Measurements from ENCODE around the gene SEC11A.
A peak's percentile ranks its signal among the peaks of the same experiment; 100 is the strongest.

The SEC11A gene

GRCh38 chr15:84638103-84638502, 77.8 kb downstream of the SEC11A start:
- Histone ChIP-seq H3K9me3 (ENCODE audit: severe bottlenecking) (no peaks in the 10 kb centered on the region), H3K27me3 (ENCODE audit: insufficient read depth, low read depth, severe bottlenecking) (peaks cover 6% of the 10 kb centered on the region), H3K4me3 (ENCODE audit: low read depth, low read length) (no peak overlapping the region), H3K36me3 (peaks cover 20% of the 10 kb centered on the region), H3K27ac (no peak overlapping the region)
- no peak for TF ChIP-seq CTCF (IDR thresholded peaks at IDR 0.05; ENCODE audit: low read depth, low read length)
- DNase-seq = peak; percentile 15

- Histone ChIP-seq H3K27ac (no peak overlapping the region), H3K9me3 (ENCODE audit: severe bottlenecking) (no peaks in the 10 kb centered on the region), H3K4me3 (ENCODE audit: low read depth, low read length) (peak overlapping the region; percentile 41), H3K36me3 (no peaks in the 10 kb centered on the region), H3K27me3 (ENCODE audit: insufficient read depth, low read depth, severe bottlenecking) (peaks cover 9% of the 10 kb centered on the region)
- no peak for TF ChIP-seq CTCF (IDR thresholded peaks at IDR 0.05; ENCODE audit: low read depth, low read length)
- DNase-seq = no peak
These were observed 81.6 kb downstream of the SEC11A start for GRCh38 chr15:84634228-84634837.

GRCh38 chr15:84633311-84634227, 82.4 kb downstream of the SEC11A start:
- H3K4me3 ChIP-seq (ENCODE audit: low read depth, low read length) = peak overlapping the region; percentile 41
- TF ChIP-seq CTCF (IDR thresholded peaks at IDR 0.05; ENCODE audit: low read depth, low read length) = no peak
- DNase-seq = peak; percentile 66
- no peaks in the 10 kb centered on the region for H3K36me3 ChIP-seq
- H3K27ac ChIP-seq = no peak overlapping the region
- no peaks in the 10 kb centered on the region for H3K9me3 ChIP-seq (ENCODE audit: severe bottlenecking)
- H3K27me3 ChIP-seq (ENCODE audit: insufficient read depth, low read depth, severe bottlenecking) = peaks cover 9% of the 10 kb centered on the region

GRCh38 chr15:84631706-84632272, 84.2 kb downstream of the SEC11A start:
- Histone ChIP-seq H3K27me3 (ENCODE audit: insufficient read depth, low read depth, severe bottlenecking) (peaks cover 9% of the 10 kb centered on the region), H3K4me3 (ENCODE audit: low read depth, low read length) (peak overlapping the region; percentile 57), H3K9me3 (ENCODE audit: severe bottlenecking) (no peaks in the 10 kb centered on the region), H3K27ac (peak overlapping the region; percentile 42; the same call in 1 of the 2 replicates), H3K36me3 (no peaks in the 10 kb centered on the region)
- no peak for DNase-seq
- no peak for TF ChIP-seq CTCF (IDR thresholded peaks at IDR 0.05; ENCODE audit: low read depth, low read length)

- no peaks in the 10 kb centered on the region for H3K36me3 ChIP-seq
- H3K4me3 ChIP-seq (ENCODE audit: low read depth, low read length) = no peak overlapping the region
- H3K9me3 ChIP-seq (ENCODE audit: severe bottlenecking) = no peaks in the 10 kb centered on the region
- DNase-seq = no peak
- no peak overlapping the region for H3K27ac ChIP-seq
- no peak for TF ChIP-seq CTCF (IDR thresholded peaks at IDR 0.05; ENCODE audit: low read depth, low read length)
- H3K27me3 ChIP-seq (ENCODE audit: insufficient read depth, low read depth, severe bottlenecking) = peaks cover 4% of the 10 kb centered on the region
These were observed 86.9 kb downstream of the SEC11A start for GRCh38 chr15:84629033-84629432.

All from WERI-Rb-1 (cell line).